Colonic mucosa (tissue), 4 donors: ENCODE results near the gene CDK5R1. TPM values are rescaled to one million over a fixed set of nuclear protein-coding genes. Genes with fewer than 3 reads are reported as not detected.

Experiments used
- DNase-seq: peaks from one replicate; pipeline ENCODE4 v3.0.0-alpha.2; 2020
- H3K27ac ChIP-seq: fragments of 200-600 bp; one replicate; pipeline ENCODE4 v1.8.0; 2021
- H3K27me3 ChIP-seq: fragments of 200-600 bp; one replicate; pipeline ENCODE4 v1.8.0; 2021
- H3K36me3 ChIP-seq: fragments of 200-600 bp; one replicate; pipeline ENCODE4 v1.8.0; 2021
- H3K4me1 ChIP-seq: fragments of 200-600 bp; one replicate; pipeline ENCODE4 v1.8.0; 2021; ENCODE audit warnings: mild to moderate bottlenecking
- H3K4me3 ChIP-seq: fragments of 200-600 bp; one replicate; pipeline ENCODE4 v1.8.0; 2021
- H3K9ac ChIP-seq, 2 donors: one replicate each; pipeline ENCODE4 v1.7.0; 2013; ENCODE audit warnings: control low read depth in 2 of 2, low read depth in 2 of 2, low read length in 2 of 2
- H3K9me3 ChIP-seq: fragments of 200-600 bp; one replicate; pipeline ENCODE4 v1.8.0; 2021
- intact Hi-C: fragments of 100-400 bp; cut with DNase I; formaldehyde crosslinking; loops from one replicate; pipeline ENCODE4 v1.14.1; 2022
- total RNA-seq, 2 donors: library from RNA; stranded (reverse); fragmentation: NEBNext Ultra II Directional in 1 of 2; extraction: Animal tissue kit (Norgen Biotek cat#: 25700) in 1 of 2; gene quantifications; one replicate each; pipeline ENCODE4 v1.2.1, GENCODE V29; 2021
- TF ChIP-seq, protein P1 (sequence below): fragments of 200-600 bp; IDR thresholded peaks from one replicate; pipeline ENCODE4 v1.8.0; 2022; ENCODE audit warnings: antibody characterized with exemption, mild to moderate bottlenecking
- donor health status: healthy.
- donor health status: DM: no; HTN: no; CAD: no.
- donor health status: DM: no; HTN: no; CAD: no.

Gene CDK5R1
- total RNA-seq, 2 donors from 2014 or later = 0.98 to 1.4 TPM

- no peak for DNase-seq
- Histone ChIP-seq H3K9me3 (no peaks in the 10 kb centered on the region), H3K27me3 (no peaks in the 10 kb centered on the region), H3K4me1 (no peaks in the 10 kb centered on the region), H3K9ac (no peak overlapping the region), H3K27ac (no peak overlapping the region), H3K4me3 (no peak overlapping the region), H3K36me3 (no peaks in the 10 kb centered on the region)
- intact Hi-C loops = no loop called here
- TF ChIP-seq, protein P1, sequence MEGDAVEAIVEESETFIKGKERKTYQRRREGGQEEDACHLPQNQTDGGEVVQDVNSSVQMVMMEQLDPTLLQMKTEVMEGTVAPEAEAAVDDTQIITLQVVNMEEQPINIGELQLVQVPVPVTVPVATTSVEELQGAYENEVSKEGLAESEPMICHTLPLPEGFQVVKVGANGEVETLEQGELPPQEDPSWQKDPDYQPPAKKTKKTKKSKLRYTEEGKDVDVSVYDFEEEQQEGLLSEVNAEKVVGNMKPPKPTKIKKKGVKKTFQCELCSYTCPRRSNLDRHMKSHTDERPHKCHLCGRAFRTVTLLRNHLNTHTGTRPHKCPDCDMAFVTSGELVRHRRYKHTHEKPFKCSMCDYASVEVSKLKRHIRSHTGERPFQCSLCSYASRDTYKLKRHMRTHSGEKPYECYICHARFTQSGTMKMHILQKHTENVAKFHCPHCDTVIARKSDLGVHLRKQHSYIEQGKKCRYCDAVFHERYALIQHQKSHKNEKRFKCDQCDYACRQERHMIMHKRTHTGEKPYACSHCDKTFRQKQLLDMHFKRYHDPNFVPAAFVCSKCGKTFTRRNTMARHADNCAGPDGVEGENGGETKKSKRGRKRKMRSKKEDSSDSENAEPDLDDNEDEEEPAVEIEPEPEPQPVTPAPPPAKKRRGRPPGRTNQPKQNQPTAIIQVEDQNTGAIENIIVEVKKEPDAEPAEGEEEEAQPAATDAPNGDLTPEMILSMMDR = no peak
These were observed 7.3 kb downstream of the CDK5R1 start for GRCh38 chr17:32493976-32494513.

- Histone ChIP-seq H3K4me3 (no peak overlapping the region), H3K27me3 (no peaks in the 10 kb centered on the region), H3K27ac (no peak overlapping the region), H3K9me3 (no peaks in the 10 kb centered on the region), H3K9ac (no peak overlapping the region), H3K4me1 (no peaks in the 10 kb centered on the region), H3K36me3 (no peaks in the 10 kb centered on the region)
- TF ChIP-seq, protein P1 = no peak
- DNase-seq = no peak
- intact Hi-C loops = no loop called here
These were observed 8.0 kb downstream of the CDK5R1 start for GRCh38 chr17:32494621-32495358.

DNA sequence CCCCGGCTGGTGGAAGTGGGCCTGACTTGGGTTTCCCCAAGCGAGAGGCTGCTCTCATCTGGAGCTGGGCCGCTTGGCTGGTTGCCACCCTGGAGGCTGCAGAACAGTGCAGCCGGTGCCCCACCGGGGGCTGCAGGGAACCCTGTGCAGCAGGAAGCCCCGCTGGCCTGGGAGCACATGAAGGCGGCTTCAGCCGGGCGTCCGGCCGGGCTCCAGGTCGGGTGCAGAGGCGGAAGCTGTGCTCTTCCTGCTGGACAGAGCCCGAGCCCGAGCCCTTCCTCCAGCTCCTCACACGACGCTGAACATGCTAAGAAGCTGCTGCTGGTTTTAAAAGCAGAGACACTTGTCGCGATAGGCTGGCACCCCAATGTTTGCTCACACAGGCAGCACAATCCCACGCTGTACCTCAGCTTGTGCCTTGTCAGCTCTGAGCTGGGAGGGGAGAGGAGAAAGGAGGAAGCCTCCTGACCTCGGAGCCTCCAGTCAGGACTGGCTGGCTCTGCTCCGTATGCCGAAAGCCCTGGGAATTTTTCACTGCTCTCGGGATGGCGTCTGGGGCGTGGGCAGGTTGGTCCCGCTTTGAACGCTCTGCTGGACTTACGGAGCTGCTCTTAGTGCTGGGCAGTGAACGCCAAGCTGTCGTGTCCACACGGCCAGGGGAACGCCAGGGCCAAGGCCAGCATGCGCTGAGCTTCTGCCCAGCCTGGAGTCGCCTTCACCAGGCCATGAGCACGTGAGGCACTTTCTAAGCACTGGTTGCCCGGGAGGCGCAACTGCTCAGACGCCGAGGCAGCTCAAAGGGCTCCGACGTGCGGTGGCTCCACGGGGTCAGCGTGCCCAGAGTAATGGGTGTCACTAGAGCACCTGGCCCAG lies 8.8 kb downstream of the CDK5R1 start:
- H3K4me3 ChIP-seq = no peak overlapping the region
- TF ChIP-seq, protein P1 = no peak
- H3K27ac ChIP-seq = no peak overlapping the region
- no peaks in the 10 kb centered on the region for H3K9me3 ChIP-seq
- H3K9ac ChIP-seq = no peak overlapping the region
- intact Hi-C loops = no loop called here
- H3K36me3 ChIP-seq = no peaks in the 10 kb centered on the region
- no peak for DNase-seq
- H3K4me1 ChIP-seq = no peaks in the 10 kb centered on the region
- no peaks in the 10 kb centered on the region for H3K27me3 ChIP-seq

DNA sequence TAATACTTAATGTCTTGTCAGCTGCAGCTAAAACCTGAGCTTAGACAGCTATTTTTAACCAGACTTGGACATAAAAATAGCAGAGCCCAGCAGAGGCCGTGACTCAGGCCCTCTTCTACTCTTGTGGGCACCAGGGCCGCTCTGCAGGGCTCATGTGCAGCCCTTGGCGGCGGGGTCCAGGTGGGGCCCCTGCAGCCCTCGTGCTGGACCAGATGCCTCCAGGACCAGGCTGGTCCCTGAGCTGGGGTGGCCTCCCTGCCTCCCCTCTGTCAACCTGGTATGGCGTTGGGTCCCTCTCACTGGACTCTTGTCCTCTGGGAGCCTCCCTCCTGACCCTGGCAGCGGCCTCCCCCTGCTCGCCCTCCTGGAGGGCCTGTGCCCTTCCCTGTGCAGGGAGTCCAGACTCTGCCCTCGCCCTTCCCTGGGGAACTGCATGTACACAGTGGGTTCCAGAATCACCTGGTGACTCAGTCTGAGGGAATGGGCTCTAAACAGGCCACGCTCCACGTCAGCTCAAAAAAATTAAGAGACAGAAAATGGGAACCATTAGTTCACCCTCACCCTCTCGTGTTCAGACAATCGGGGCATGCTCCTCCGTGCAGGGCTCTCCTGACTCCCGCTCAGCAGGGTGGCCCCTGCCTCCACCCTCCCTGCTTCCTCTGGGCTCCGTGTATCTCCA lies 9.7 kb downstream of the CDK5R1 start:
- no peak overlapping the region for H3K4me3 ChIP-seq
- H3K27ac ChIP-seq = no peak overlapping the region
- intact Hi-C loops = no loop called here
- no peaks in the 10 kb centered on the region for H3K27me3 ChIP-seq
- TF ChIP-seq, protein P1 = no peak
- H3K36me3 ChIP-seq = no peaks in the 10 kb centered on the region
- no peaks in the 10 kb centered on the region for H3K9me3 ChIP-seq
- H3K4me1 ChIP-seq = no peaks in the 10 kb centered on the region
- no peak overlapping the region for H3K9ac ChIP-seq
- no peak for DNase-seq
